Femur (tissue), 1 donor: ENCODE data around the gene TRPM5.
"Not testable (repeated sequence)": the region's sequence is repeated elsewhere in the genome, so short reads cannot be mapped to it uniquely, and the experiment has no call there.

ENCODE experiments used
- DNase-seq: peaks from one replicate; pipeline ENCODE4 v3.0.0-alpha.2; 2017

Gene TRPM5, protein sequence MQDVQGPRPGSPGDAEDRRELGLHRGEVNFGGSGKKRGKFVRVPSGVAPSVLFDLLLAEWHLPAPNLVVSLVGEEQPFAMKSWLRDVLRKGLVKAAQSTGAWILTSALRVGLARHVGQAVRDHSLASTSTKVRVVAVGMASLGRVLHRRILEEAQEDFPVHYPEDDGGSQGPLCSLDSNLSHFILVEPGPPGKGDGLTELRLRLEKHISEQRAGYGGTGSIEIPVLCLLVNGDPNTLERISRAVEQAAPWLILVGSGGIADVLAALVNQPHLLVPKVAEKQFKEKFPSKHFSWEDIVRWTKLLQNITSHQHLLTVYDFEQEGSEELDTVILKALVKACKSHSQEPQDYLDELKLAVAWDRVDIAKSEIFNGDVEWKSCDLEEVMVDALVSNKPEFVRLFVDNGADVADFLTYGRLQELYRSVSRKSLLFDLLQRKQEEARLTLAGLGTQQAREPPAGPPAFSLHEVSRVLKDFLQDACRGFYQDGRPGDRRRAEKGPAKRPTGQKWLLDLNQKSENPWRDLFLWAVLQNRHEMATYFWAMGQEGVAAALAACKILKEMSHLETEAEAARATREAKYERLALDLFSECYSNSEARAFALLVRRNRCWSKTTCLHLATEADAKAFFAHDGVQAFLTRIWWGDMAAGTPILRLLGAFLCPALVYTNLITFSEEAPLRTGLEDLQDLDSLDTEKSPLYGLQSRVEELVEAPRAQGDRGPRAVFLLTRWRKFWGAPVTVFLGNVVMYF (N-terminal part only)

DNA sequence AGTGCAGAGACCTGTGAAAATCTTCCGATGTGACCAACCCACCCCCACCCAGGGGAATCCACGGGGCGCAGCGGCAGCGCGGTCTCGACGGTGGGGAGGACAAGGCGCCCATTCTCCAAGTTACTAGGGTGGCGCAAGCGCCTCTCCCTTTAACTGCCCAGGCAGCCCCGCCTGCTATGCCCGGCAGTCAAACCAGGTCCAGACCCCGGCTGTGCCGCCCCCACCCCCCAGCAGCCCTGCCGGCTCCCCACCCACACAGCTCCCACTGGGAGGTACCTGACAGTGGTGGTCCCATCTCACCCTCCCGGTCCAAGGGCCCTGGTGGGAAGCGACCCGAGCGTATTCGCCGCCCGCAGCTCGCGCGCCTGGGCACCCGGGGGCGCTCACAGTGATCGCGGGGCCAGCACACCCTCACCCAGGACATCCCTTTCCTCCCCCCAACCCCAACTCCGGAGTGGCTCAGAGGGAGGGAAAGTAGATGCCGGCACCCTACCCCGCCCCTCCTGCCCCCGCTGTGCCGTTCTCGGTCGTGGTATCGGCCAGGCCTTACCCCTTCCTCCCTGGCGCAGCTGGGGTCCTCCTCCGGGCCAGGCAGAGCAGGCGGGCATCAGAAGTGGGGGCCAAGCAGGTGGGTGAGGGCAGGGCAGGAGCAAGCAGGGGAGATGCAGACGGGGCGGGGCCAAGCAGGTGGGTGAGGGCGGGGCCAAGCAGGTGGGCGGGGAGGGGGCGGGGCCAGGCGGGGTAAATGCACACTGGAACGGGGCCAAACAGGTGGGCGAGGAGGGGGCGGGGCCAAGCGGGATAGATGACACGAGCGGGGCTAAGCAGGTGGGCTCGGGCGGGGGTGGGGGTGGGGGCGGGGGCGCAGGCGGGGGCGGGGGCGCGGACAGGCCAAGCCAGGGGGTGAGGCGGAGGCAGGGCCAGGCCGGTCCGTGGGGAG lies at the start of gene TRPM5:
TSS of gene TRPM5 (minus strand) at position 634 of the 940 bp plus-strand sequence. CDS start 21,478 bp downstream, outside the sequence.
- no peak for DNase-seq

DNA sequence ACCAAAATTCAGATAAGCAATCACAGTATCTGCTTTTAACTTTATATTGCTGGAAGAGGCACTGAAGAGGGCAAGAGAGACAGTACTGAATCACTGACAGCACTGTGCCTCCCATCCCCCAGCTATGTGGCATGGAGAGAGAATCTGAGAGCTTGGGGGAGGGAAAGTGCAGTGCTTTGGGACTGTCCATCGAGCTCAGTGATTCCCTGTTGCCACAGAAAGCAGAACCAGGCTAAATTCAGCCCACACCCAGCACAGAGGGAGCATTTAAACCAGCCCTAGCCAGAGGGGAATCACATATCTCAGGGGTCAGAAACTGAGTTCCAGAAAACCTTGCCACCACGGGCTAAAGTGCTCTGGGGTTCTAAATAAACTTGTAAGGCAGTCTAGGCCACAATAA lies 44.8 kb upstream of the TRPM5 start:
- no peak for DNase-seq

DNA sequence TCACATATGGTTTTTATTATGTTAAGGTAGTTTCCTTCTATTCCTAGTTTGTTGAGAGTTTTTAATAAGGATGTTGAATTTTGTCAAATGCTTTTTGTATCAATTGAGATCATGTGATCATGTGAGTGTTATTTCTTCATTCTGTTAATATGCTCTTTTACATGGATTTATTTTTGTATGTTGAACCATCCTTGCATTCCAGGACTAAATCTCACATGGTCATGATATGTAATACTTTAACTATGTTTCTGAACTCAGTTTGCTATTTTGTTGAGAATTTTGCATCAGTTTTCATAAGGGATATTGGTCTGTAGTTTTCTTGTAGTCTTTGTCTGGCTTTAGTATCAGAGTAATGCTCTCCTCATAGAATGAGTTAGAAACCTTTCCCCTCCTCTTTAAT lies 43.7 kb upstream of the TRPM5 start:
- no peak for DNase-seq

DNA sequence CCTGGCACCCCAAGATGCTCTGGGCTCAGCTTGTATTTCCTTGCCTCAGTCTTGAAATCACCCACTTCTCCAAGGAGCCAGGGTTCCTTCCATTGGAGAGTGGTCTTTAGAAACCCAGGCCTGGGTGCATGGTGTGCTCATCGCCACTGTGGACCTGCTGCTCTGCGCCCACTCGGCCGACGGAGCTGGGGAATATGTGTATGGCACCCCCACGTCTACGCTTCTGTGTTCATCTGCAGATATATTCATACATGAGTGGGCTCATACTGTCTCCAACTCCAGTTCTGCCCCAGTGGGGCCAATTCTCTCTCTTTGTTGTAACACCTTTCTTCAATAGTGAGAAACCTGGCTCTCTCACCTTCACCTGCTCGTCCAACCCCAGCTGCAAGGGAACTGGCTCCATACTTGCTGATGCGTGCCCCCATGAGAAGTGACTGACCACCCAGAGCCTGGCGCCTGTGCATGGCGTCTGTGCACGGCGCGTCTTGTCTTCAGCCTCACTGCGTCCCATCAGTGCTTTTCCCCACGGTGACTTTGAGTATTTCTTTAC lies 40.3 kb upstream of the TRPM5 start:
- DNase-seq = no peak

DNA sequence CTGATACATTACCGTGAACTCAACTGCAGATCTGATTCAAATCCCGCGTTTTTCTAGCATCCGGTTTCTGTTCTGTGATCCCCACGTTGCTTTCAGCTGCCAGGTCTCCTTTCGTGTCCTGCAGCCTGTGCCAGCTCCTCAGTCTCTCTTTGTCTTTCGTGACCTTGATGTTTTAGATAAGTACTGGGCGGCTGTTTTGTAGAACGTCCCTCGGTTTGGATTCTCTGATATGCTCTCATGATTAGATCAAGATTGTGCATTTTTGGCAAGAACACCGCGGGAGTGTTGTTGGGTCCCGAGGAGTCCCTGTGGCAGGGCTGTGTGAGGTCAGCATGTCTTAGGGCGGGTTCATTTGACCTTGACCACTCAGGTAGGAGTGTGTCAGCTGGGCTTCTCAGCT lies 39.1 kb upstream of the TRPM5 start:
- DNase-seq = no peak

DNA sequence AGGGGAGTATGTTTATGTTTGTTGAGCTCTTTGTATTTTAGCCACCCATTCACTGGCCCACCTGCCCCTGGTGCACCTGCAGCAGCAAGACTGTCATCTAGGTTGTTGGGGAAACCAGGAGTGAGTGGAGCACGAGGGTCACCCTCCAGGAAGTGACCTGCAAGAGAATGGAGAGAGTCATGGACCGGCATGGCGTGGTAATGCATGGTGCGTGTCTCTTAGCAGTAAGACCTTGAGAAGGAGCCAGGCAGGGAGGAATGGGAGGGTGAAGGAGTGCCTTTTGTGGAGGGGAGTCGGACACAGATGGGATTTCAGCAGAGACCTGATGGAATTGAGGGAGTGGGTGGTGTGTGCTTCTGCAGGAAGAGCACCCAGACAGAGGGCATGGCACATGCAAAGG lies 38.4 kb upstream of the TRPM5 start:
- no peak for DNase-seq

DNA sequence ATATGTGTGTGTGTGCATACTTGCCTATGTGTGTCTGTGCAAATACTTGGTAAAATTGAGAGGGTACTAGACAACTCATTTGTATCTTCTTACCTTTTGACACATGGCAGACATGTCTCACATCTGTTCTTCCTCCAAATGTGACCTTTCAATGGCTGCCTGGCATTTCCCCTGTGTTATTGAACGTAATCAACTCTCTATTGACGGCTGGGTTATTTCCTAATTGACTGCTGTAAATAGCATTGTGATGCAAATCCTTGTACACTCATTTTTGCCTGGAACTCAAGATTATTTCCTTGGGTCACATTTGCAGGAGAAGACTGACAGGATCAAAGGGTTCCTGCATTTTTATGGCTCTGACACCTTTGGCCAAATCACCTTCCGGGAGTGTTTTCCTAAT lies 37.9 kb upstream of the TRPM5 start:
- no peak for DNase-seq

DNA sequence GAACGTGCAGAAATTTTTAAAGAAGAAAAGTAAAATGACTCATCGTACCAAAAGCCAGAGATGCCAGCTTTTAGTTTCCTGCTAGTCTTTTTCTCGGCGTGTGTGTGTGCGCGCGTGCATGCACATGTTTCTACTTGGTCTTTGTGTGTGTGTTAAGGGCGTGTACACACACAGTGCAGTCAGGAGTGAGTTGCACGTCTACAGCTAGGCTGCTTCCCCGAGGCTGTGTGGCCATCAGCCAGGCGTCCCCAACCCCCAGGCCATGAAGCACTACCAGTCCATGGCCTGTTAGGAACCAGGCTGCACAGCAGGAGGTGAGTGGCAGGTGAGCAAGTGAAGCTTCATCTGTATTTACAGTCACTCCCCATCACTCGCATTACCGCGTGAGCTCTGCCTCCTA lies 36.9 kb upstream of the TRPM5 start:
- no peak for DNase-seq

DNA sequence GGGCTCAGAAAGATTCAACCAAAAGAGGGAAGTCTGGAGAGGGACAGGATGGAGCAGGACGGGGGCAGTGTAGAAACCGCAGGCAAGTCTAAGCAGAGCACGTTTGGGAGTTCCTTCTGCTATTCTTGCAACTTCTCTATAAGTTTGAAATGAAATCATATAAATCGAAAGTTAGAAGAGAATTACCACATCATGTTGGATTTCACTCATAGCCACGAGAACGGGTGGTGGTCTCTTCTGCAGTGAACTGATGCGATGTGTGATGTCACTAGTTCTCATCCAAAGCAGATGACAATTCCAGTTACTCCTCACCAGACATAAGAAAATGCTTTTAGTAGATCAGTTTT lies 36.5 kb upstream of the TRPM5 start:
- DNase-seq = no peak

DNA sequence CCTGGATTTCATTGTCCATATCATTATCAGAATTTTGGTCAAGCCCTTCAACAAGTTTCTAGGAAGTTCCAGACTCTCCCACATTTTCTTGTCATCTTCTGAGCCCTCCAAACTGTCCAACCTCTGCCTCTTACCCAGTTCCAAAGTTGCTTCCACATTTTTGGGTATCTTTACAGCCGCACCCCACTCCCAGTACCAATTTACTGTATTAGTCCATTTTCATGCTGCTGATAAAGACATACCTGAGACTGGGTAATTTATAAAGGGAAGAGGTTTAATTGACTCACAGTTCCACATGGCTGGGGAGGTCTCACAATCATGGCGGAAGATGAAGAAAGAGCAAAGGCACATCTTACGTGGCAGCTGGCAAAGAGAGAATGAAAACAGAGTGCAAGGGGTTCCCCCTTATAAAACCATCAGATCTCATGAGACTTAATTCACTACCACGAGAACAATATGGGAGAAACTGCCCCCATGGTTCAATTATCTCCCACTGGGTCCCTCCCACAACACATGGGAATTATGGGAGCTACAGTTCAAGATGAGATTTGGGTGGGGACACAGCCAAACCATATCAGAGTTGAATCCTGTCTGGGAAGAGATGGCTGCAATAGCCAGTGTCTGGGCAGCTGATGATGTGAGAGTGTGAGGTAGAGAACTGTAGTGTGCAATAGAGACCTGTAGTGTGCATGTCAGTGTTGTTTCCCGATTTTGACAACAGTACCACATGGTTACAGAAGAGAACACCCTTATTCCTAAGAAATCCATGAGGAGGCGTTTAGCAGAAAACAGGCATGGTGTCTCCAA lies 36.0 kb upstream of the TRPM5 start:
- DNase-seq = not testable (repeated sequence)

DNA sequence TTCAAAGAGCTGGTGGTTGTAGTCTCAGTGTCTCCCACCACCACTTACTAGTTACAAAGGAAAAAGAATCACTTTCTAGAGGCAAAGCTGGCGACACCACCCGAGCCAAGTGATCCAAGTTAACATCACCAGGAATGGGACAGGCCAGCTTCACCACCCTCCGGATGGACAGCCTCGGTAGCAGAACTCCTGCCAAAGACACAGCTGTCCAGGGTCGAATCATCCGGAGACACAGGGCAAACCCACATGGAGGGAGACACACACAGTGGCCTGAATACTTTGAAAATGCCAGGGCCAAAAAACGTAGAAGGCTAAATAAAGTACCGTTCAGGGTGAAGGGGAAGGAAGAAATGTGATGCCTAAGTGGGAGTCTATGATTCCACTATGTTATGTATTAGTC lies 33.6 kb upstream of the TRPM5 start:
- no peak for DNase-seq

DNA sequence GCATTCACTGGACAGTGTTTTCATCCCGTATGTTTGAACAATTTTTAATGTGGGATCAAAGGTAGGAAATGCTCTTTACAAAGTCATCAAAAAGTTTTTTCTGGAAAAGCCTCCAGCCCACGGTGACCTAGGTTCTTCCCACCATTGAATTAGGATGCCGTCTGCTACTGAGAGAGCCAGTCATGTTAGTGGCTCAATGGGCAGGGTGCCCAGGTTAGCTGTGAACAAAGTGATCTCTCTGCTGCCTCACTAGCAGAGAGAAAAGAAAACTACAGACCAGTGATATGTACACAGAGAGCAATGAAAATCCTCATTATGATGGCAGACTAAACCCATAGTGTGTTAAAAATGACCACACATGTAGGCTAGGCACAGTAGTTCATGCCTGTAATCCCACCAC lies 32.9 kb upstream of the TRPM5 start:
- no peak for DNase-seq

DNA sequence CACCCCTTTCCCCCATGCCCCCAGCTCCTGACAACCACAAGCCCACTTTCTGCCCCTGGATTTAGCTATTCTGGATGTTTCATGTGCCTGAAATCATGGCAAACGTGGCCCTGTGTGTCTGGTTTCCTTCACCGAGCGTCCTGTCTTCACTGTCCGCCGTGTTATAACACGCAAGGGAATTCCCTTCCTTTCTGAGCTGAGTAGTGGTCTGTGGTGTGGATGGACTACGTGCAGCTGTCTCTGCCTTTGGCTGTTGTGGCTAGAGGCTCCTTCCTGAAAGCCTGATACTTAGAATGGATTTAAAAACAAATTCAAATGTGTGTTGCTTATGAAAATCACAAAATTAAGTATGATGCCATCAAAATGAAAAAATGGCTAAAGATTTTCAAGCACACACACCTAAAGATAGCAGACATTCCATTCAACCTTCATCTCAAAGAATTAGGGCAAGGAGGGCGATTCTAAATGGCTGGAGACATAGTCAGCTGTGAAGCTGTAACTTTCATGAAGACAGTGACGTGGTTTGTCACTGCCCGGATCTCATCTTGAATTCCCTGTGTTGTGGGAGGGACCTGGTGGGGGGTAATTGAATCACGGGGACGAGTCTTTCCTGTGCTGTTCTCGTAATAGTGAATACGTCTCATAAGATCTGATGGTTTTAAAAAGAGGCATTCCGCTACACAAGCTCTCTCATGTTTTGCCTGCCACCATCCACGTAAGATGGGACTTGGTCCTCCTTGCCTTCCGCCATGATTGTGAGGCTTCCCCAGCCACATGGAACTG lies 31.0 kb upstream of the TRPM5 start:
- DNase-seq = no peak

DNA sequence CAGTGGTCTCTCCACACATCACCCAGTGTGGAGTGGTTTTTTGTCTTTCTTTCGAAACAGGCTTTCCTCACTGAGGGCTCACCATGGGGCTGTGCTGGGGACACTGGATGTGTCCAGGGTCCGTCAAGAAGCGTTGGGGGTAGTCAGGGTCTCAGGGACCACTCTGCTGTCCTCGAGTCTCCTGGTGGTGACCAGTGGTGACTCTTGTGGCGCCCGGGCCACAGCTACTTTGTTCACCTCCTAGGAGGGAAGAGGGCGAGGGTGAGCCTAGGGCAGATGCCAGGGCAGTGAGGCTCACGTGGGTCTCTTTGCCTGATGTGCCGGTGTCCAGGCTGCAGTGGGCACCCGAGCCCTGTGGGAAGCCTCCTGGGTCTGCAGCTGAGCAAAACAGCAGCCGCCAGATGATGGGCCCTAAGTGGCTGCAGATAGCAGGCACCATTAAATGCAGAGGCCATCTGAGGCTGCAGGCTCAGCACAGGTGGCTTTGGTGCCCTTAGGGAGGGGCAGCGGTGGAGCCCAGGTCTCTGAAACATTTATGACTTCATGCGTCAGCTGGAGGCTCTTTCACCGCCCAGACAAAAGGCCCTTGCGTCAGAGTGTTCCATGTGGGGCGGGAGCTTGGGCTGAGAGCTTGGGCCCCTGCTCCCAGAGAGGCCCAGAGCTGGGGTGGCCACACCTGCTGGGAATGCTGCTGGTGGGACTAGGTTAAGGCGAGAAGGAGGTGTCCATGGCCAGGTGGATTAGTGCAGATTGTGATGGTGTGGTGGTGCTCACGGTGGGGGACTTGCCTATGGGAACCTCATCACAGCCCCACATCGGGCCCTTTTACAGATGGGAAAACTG lies 30.0 kb upstream of the TRPM5 start:
- DNase-seq = no peak

DNA sequence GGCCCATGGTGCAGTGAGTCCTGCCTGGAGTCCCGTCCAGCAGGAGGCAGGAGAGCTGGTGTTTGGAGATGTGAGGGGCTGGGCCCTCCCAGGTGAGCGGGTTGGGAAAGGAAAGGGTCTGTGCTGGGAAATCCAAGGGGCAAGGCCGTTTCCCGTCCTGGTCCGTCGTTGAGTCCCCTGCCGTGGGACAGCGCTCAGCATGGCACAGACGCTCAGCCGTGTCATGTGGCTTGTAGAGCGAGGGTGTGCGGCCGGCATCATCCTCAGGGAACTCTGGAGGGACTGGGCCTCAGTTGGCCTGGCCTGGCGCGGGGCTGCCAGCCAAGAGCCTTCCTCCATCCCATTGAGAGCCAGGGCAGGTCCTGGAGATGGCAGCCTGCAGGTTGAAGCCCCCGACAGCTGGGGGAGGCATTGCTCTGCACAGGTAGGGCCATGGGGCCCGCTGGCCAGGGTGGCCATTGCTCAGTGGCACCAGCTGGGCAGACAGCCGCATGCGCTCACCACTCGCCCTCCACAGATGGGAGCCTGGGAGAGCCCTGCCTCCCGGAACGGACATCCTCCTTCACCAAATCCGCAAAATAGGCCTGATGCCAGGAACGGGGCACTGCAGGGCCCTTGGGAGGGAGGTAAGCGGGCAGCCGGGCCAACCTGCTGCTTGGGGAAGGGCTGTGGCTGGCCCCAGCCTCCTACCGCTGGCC lies 29.2 kb upstream of the TRPM5 start:
- DNase-seq = no peak

DNA sequence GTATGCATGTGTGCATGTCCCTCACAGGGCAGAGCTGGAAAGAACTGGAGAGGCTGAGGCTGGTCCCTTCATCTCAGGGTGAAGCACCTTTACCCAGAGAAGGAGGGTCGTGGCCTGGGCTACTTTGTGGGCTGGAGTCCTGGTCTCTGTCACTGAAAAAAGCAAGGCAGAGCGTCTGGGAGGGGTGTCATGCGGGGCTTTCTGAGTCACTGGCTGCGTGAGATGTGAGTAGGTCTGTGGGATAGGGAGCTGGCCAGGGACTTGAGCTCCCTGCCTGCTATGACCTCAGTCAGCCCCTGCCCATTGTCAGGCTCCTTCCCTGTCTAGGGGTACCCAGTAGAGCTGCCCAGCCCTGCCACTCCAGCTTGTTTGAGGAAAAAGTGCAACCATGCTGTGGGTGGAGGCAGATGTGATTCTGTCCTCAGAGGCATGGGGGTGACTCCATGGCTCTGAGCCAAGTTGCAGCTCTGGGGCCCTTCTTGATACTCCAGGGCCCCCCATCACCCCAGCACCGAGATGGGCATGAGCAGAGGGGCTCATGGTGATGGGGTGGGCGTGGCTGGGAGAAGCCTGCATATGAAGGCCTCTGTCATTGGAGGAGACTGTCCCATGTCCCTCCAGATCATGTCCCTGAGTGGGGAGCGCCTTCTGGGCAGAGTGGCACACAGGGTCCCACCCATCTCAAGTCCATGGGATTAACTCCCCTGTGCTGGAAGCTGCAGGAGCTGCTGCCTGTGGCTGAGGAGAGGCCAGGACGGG lies 28.3 kb upstream of the TRPM5 start:
- DNase-seq = no peak

DNA sequence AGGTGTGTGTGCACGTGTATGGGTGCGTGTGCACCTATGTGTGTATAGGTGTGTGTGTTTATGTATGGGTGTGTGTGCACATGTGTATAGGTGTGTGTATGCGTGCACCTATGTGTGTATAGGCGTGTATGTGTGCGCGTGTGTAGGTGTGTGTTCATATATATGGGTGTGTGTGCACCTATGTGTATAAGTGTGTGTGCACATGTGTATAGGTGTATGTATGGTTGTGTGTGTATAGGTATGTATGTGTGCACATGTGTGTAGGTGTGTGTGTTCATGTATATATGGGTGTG lies 27.4 kb upstream of the TRPM5 start:
- no peak for DNase-seq

DNA sequence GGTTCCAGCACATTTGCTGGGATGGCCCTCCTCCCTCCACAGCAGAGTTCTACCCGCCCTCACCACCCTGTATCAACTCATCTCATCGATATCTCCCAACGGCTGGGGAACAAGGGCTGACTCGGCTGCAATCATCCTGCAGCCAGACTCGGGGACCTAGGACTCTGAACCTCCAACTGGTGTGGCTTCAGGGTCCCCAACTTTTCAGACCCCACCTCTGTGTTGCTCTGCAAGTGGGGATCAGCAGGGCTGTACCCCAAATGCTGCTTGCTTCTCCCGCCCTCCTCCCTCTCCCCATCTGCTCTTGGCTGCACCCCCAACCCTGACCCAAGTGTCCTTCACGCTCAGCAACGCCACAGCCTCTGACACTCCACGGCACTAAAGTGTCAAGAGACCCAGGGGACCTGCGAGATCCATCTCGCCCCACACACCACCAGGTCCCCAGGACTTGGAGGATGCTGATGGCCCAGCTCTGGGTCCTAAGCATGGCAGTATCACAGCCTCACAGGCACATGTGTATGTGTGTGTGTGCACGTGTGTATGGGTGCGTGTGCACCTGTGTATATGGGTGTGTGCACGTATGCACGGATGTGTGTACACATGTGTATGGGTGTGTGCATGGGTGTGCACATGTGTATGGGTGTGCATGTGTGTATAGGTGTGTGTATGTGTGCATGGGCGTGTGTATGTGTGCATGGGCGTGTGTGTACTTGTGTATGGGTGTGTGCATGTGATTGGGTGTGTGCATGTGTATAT lies 26.9 kb upstream of the TRPM5 start:
- DNase-seq = no peak
